22Rv1 (cell line): ENCODE results near the gene SLBP.

Experiments used
- H3K27ac ChIP-seq: fragments of 450-650 bp; 2 replicates; pipeline ENCODE4 v1.5.1; 2017
- ZFX ChIP-seq: fragments of 450-650 bp; IDR thresholded peaks from 2 replicates; pipeline ENCODE4 v1.6.1; 2017; ENCODE audit warnings: antibody characterized with exemption, borderline replicate concordance
- TF ChIP-seq, protein P1 (sequence below): fragments of 450-650 bp; IDR thresholded peaks from 2 replicates; pipeline ENCODE4 v1.5.1; 2017; ENCODE audit warnings: mild to moderate bottlenecking

SLBP gene

DNA sequence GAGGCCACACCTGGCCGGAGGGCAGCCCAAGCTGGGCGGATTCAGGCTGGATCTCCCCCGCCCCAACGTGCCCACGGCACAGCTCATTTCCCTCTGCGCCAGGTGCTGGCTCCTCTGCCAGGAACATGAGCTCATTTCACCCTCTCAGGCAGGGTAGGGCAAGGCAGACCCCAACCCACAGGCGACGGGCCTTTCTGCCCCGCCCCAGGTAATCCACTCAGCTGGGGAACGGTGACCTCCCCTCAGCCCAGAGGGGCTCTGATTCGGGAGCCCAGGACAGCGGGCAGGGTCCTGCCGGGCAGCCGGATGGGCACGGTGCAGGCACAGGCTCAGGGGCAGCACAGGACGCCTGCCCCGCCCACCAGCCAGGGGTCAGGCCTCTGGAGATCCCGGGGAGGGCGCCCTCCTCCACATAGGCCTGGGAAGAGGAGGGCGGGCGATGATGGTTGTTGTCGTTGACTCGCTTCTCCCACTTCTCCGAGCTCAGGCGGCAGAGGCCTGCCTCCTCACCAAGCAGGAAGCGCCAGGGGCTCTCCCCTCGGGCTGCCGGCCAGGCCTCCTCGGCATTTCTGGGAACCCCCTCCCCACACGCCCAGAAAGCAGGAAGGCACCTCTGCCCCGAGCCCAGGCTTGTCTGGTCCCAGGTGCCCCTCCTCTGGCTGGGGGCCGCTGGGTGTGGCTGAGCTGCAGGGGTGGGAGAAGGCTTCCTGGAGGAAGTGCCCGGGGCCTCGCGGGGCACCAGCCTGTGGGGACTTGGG, 40.3 kb upstream of the SLBP start:
- H3K27ac ChIP-seq: no peak overlapping the region
- TF ChIP-seq ZFX: no peak
- TF ChIP-seq, protein P1, sequence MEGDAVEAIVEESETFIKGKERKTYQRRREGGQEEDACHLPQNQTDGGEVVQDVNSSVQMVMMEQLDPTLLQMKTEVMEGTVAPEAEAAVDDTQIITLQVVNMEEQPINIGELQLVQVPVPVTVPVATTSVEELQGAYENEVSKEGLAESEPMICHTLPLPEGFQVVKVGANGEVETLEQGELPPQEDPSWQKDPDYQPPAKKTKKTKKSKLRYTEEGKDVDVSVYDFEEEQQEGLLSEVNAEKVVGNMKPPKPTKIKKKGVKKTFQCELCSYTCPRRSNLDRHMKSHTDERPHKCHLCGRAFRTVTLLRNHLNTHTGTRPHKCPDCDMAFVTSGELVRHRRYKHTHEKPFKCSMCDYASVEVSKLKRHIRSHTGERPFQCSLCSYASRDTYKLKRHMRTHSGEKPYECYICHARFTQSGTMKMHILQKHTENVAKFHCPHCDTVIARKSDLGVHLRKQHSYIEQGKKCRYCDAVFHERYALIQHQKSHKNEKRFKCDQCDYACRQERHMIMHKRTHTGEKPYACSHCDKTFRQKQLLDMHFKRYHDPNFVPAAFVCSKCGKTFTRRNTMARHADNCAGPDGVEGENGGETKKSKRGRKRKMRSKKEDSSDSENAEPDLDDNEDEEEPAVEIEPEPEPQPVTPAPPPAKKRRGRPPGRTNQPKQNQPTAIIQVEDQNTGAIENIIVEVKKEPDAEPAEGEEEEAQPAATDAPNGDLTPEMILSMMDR: no peak

DNA sequence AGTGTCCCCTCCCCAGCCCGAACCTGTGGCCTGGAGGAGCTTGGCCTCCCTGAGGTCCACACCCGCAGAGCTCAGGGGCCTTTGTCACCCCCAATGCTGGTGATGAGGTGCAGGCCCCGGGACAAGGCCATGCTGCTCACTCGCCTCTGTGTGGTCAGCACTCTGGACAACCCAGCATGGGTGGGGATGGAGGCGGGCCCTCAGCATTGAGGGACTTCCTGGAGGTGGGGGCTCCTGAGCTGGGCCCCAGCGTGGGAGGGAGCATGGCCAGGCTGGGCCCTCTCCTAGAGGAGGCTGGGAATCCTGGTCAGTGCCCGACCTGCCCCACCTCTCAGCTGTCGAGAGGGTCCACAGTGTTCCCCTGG, 39.8 kb upstream of the SLBP start:
- no peak for TF ChIP-seq ZFX
- H3K27ac ChIP-seq: no peak overlapping the region

DNA sequence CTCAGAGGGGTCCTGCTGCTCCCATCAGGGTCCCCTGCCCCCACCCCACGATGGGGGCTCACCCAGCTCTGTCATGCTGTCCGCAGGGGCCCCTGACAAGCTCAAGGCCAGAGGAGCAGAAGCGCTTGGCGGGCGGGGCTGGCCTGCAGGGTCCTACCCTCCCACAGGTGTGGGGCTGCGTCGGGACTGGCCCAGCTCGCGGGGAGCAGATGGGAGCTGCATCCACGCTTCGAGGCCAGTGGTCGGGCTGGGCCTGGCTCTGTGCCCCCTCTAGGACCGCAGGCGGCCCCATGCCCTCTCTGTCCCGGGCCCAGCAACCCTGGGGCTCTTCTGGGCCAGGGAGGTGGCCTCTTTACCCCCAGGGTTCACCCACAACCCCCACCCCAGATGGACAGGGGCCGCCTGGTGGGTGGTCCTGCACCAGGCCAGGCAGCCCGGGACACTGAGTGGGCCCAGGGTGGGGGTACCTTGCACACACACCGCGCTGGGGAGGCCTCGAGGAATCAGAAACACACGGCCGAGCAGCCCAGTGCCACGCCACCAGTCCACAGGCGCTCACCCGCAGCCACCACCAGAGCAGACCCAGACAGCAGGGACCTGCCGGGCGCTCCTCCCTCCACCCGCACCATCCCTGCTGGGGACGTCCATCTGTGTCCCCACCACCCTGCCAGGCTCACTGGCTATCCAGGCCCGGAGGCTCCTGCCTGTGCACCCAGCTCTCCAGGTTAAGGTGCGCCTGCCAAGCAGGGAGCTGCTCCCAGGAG, 39.2 kb upstream of the SLBP start:
- TF ChIP-seq ZFX: no peak
- TF ChIP-seq, protein P1: no peak
- H3K27ac ChIP-seq: no peak overlapping the region

DNA sequence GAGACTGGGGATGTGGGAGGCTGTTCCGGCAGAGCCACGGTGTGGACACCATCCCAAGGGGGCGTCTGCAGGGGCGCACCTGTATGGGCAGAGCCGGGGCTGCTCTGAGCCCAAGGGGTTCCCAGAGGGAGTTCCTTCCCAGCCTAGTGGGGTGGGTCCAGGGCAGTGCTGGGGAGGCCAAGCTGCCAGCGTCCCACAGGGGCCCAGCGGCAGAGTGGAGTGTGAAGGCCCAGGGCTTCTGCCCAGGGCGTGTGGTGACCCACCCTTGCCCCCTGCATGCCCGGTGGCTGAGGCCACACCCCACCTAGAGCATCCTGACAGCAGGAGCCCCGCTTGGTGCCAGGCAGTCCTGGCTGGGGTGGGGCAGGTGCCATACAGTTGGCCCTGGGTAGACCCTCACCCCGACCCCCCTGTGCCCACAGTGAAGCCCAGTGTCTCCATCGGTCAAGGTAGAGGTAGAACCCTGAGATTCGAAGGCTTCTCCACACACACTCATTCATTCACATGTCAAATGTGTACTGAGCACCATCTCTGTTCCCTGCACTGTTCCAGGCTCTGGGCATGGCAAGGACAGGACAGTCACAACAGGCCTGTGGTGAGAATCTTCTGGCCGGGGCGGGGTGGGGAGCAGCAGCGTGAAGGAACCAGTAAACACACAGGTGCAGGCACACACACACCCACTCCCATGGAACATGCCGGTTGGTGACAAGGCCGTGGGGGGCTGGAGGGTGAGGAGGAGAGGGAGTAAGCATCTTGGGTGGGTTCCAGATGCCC, 38.4 kb upstream of the SLBP start:
- H3K27ac ChIP-seq: no peak overlapping the region
- TF ChIP-seq, protein P1: no peak
- TF ChIP-seq ZFX: no peak

DNA sequence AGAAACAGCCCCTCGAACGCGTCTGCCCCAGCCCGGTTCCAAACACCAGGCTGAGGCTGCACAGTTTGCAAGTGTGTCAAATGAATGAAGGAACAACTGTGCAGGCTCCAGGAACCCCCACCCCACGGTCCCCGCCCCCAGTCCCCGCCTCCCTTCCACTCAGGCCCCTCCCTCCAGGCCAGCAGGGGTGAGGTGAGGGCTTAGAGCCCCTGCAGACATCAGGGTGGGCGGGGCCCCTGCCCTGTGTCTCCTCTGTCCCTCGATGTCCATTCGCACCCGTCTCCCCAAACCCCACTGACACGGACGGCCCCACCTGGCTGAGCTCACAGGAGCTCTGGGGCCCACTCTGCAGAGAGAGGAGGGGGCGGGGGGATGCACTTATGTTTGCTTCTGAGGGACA, 37.7 kb upstream of the SLBP start:
- TF ChIP-seq, protein P1: no peak
- TF ChIP-seq ZFX: no peak
- no peak overlapping the region for H3K27ac ChIP-seq

DNA sequence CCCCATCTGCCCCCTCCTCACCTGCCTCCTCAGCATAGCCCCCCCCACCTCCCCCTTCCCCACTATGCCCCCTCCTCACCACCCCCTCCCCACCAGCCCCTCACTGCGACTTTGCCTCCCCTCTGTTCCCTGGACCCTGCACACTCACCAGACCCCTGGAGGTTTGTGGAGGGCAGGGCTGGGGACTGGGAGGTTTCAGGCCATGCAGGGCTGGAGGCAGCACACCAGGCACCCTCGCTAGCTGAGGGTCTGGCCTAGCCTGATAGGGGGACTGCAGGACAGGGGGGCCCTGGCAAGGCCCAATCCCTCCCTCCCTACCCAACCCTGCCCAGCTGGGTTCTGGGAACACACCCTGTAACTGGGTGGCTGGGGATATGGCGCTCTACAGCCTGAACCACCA, 37.3 kb upstream of the SLBP start:
- H3K27ac ChIP-seq: no peak overlapping the region
- TF ChIP-seq, protein P1: no peak
- TF ChIP-seq ZFX: no peak

DNA sequence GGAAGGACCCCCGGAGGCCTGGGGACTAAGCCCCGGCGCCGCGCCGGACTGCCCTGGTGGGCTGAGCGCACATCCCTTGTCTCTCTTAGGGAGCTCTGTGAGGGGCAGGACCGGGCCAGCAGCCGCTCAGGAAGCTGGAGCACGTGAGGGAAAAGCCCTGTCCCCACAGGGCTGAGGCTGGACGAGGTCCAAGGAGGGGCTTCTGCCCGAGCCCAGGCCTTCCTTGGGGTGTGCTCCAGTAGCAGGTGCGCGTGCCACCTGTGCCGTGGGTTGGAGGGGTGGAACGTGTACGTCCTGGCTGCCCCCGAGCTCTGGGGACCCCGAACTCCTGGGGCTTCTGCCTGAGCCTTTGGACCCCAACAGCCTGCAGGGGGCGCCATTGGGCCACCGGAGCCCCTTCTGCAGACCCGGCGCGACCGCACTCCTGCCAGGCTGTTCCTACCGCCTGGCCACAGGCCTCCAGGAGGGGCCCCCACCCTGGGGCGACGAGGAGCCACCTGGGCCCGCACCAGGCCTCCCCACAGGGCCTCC, 36.4 kb upstream of the SLBP start:
- no peak for TF ChIP-seq ZFX
- TF ChIP-seq, protein P1: peak; percentile 87

More for the DNA sequence above, 36.4 kb upstream of the SLBP start:
- H3K27ac ChIP-seq: no peak overlapping the region
